Right atrium auricular region (tissue), 2 donors: ENCODE data around the gene ATXN10. TPM values are rescaled to one million over a fixed set of nuclear protein-coding genes. Genes with fewer than 3 reads are reported as not detected.

ENCODE experiments used
- DNase-seq: peaks from one replicate; pipeline ENCODE4 v3.0.0-alpha.2; 2019; ENCODE audit warnings: low spot score
- H3K27ac ChIP-seq, 2 donors: fragments of 200-600 bp; sonication (generic); 1 replicate in 1 of 2; 2 replicates in 1 of 2; pipeline ENCODE4 v1.5.1; 2016 to 2019
- H3K27me3 ChIP-seq, 2 donors: fragments of 200-600 bp; sonication (generic); one replicate each; pipeline versions ENCODE4 v1.5.1 to v1.6.0; 2017 to 2019
- H3K36me3 ChIP-seq: fragments of 200-600 bp; sonication (generic); one replicate; pipeline ENCODE4 v1.5.1; 2016
- H3K4me1 ChIP-seq, 2 donors: fragments of 200-600 bp; sonication (generic); one replicate each; pipeline versions ENCODE4 v1.5.1 to v1.6.0; 2017 to 2019
- H3K4me3 ChIP-seq, 2 donors: fragments of 200-600 bp; sonication (generic); 1 replicate in 1 of 2; 2 replicates in 1 of 2; pipeline ENCODE4 v1.5.1; 2017 to 2019; ENCODE audit warnings: mild to moderate bottlenecking in 1 of 2, moderate library complexity in 1 of 2
- H3K9me3 ChIP-seq, 2 donors: fragments of 200-600 bp; sonication (generic); one replicate each; pipeline ENCODE4 v1.5.1; 2019
- total RNA-seq, 2 donors: library from RNA; depleted of rRNA; stranded (reverse); fragments of >200 nt; gene quantifications; one replicate each; pipeline ENCODE4 v1.1.0, GENCODE V29; 2016
- TF ChIP-seq, protein P1 (sequence below), 2 donors: fragments of 200-600 bp; sonication (generic); IDR thresholded peaks; one replicate each; pipeline ENCODE4 v1.5.1; 2019; ENCODE audit warnings: antibody characterized with exemption in 2 of 2

Gene ATXN10
- total RNA-seq, 2 donors from 2014 or later = 85.3 to 88.5 TPM

DNA sequence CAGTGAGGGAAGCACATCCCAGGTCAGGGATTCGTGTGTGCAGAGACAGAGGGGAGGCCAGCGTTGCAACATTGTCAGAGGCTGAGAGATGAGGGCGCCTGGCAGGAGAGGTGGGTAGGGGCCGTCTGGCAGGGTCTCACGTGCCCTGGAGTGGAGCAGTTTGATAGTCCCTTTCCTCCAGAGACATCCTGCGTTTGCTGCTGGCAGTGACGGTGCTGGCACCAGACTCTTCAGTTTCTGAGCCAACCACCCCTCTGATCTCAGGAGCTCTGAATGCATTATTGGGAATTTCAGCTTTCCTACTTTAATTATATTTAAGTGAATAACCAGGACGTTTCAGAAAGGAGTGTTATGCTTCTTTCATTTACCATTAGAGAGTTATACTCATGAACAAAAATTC is 168.8 kb downstream of the ATXN10 start:
- no peak for DNase-seq
- Histone ChIP-seq H3K9me3 (no peaks in the 10 kb centered on the region), H3K36me3 (peaks cover 7% of the 10 kb centered on the region), H3K27ac (no peak overlapping the region), H3K4me1 (no peaks in the 10 kb centered on the region), H3K27me3 (no peaks in the 10 kb centered on the region), H3K4me3 (no peak overlapping the region)
- TF ChIP-seq, protein P1, sequence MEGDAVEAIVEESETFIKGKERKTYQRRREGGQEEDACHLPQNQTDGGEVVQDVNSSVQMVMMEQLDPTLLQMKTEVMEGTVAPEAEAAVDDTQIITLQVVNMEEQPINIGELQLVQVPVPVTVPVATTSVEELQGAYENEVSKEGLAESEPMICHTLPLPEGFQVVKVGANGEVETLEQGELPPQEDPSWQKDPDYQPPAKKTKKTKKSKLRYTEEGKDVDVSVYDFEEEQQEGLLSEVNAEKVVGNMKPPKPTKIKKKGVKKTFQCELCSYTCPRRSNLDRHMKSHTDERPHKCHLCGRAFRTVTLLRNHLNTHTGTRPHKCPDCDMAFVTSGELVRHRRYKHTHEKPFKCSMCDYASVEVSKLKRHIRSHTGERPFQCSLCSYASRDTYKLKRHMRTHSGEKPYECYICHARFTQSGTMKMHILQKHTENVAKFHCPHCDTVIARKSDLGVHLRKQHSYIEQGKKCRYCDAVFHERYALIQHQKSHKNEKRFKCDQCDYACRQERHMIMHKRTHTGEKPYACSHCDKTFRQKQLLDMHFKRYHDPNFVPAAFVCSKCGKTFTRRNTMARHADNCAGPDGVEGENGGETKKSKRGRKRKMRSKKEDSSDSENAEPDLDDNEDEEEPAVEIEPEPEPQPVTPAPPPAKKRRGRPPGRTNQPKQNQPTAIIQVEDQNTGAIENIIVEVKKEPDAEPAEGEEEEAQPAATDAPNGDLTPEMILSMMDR (IDR thresholded peaks at IDR 0.05) = no peak

DNA sequence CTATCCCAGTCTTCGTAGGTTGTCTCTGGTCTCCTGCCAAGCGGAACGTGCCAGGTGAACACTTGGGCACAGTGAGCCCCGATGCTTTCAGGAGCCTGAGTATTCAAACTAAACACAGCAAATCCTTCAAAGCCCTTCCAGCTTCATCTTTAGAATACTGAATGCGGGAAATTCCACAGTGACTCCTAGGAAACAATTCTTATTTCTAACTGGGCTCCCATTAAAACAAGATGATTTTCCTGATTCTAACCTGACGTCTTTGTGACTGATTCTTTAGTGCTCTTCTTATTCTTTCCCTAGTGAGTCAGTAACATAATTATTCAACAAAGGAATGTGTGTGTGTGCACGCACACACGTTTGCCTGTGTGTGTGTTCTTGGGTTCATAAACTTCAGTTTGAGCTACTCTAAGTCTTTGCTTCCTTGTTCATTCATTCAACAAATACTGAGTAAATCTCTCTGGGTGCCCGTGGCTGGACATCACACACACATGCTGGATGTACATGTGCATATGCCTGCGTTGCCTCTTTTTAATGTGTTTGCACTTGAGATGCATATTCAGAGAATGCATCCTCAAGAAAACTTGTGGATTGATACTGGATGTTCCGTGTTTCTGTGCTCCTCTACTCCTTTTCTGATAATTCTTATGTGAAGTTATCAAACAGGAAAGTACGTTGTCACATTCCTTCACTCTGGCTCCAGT is 170.8 kb downstream of the ATXN10 start:
- Histone ChIP-seq H3K27me3 (no peaks in the 10 kb centered on the region), H3K36me3 (peaks cover 9% of the 10 kb centered on the region), H3K4me1 (no peaks in the 10 kb centered on the region), H3K9me3 (no peaks in the 10 kb centered on the region), H3K4me3 (no peak overlapping the region), H3K27ac (no peak overlapping the region)
- DNase-seq = no peak
- TF ChIP-seq, protein P1 (IDR thresholded peaks at IDR 0.05) = no peak

DNA sequence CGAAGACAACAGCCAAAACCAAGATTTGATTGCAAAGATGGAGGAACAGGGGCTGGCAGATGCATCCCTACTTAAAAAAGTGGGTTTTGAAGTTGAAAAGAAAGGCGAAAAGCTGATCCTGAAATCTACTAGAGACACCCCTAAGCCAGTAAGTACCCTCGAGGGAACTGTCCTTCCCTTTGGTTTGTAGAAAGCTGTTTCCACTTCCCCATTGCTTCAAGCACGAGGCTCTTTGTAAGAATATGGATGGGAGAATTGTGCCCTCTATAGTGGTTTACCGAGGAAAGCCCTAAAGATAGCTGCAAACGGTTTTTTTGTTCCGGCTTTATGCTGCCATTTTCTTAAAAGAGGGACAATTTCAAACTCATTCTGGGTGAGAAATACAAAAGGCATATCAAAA is 171.4 kb downstream of the ATXN10 start:
- TF ChIP-seq, protein P1 (IDR thresholded peaks at IDR 0.05) = no peak
- DNase-seq = no peak
- Histone ChIP-seq H3K27me3 (no peaks in the 10 kb centered on the region), H3K27ac (no peak overlapping the region), H3K4me1 (no peaks in the 10 kb centered on the region), H3K9me3 (no peaks in the 10 kb centered on the region), H3K4me3 (no peak overlapping the region), H3K36me3 (peaks cover 9% of the 10 kb centered on the region)

DNA sequence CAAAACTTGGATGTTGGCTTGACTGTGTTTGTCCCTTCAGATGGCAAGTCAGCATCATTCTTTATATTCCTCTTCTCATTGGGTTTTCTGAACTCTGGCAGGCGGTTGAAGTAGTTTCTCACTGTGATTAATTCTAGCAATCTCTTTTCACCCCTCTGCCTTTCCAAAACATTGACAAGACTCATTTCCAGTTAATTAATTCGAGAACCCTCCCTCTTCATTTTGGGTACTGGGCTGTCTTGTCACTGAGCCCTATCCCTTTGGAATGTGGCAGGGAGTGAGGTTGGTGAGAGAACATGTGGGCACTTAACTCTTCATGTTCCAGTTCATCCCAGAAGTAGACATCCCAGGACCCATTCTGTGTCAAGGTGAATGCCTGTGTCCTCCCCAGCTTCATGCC is 172.4 kb downstream of the ATXN10 start:
- TF ChIP-seq, protein P1 (IDR thresholded peaks at IDR 0.05) = no peak
- no peaks in the 10 kb centered on the region for H3K4me1 ChIP-seq
- no peak overlapping the region for H3K27ac ChIP-seq
- H3K9me3 ChIP-seq = no peaks in the 10 kb centered on the region
- no peak overlapping the region for H3K4me3 ChIP-seq
- no peaks in the 10 kb centered on the region for H3K27me3 ChIP-seq
- peaks cover 9% of the 10 kb centered on the region for H3K36me3 ChIP-seq
- DNase-seq = no peak

GRCh38 chr22:45845076-45845487 is 173.4 kb downstream of the ATXN10 start:
- Histone ChIP-seq H3K27ac (no peak overlapping the region), H3K4me3 (no peak overlapping the region), H3K4me1 (no peaks in the 10 kb centered on the region), H3K36me3 (peaks cover 5% of the 10 kb centered on the region), H3K27me3 (no peaks in the 10 kb centered on the region), H3K9me3 (no peaks in the 10 kb centered on the region)
- no peak for DNase-seq
- TF ChIP-seq, protein P1 (IDR thresholded peaks at IDR 0.05) = no peak

DNA sequence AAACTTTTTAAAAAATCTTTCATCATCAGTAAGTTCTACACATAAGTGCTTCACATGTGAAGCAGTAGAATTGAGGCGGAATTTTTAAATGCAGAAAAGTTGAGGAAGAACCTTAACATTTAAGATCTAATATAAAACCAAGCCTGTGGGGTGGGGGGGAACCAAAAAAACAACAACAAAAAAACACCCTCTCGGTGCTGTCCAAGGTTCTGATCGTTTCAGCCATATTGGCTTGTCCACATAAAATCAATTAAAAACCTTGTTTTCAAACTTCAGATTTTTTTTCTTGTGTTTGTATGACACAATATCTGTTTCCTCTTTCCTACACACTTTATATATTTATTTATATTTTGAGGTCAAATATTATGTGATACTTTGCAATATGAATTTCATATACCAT is 175.3 kb downstream of the ATXN10 start:
- no peak overlapping the region for H3K27ac ChIP-seq
- H3K27me3 ChIP-seq = no peaks in the 10 kb centered on the region
- DNase-seq = no peak
- no peaks in the 10 kb centered on the region for H3K9me3 ChIP-seq
- TF ChIP-seq, protein P1 (IDR thresholded peaks at IDR 0.05) = no peak
- H3K36me3 ChIP-seq = peaks cover 12% of the 10 kb centered on the region
- no peaks in the 10 kb centered on the region for H3K4me1 ChIP-seq
- no peak overlapping the region for H3K4me3 ChIP-seq
